Stimulated activated memory B cell treated with anti-CD40 and anti-IgM and Interleukin-4, amounts not matched to agents 10 μg/mL and 1 μg/mL and 100 μg/mL, for 72 hours (primary cell): Measurements from ENCODE around the gene PRKAR1A.
"Not testable (repeated sequence)": the region's sequence is repeated elsewhere in the genome, so short reads cannot be mapped to it uniquely, and the experiment has no call there.

ENCODE experiments used
- ATAC-seq: fragments of 150-1000 bp; cut with Tn5 transposase; 2 replicates; pipeline ENCODE4 v1.10.0; 2021
- H3K27ac Mint-ChIP-seq: one replicate; pipeline ENCODE4 v1.8.0; 2022; ENCODE audit warnings: mild to moderate bottlenecking, mixed read lengths
- H3K27me3 Mint-ChIP-seq: one replicate; pipeline ENCODE4 v1.8.0; 2022; ENCODE audit warnings: mixed read lengths
- H3K36me3 Mint-ChIP-seq: one replicate; pipeline ENCODE4 v1.8.0; 2022; ENCODE audit warnings: mixed read lengths
- H3K4me1 Mint-ChIP-seq: one replicate; pipeline ENCODE4 v1.8.0; 2022; ENCODE audit warnings: mixed read lengths
- H3K4me3 Mint-ChIP-seq: one replicate; pipeline ENCODE4 v1.8.0; 2022; ENCODE audit warnings: mild to moderate bottlenecking, moderate library complexity, mixed read lengths
- H3K9me3 Mint-ChIP-seq: one replicate; pipeline ENCODE4 v1.8.0; 2022; ENCODE audit warnings: mixed read lengths

PRKAR1A gene

DNA sequence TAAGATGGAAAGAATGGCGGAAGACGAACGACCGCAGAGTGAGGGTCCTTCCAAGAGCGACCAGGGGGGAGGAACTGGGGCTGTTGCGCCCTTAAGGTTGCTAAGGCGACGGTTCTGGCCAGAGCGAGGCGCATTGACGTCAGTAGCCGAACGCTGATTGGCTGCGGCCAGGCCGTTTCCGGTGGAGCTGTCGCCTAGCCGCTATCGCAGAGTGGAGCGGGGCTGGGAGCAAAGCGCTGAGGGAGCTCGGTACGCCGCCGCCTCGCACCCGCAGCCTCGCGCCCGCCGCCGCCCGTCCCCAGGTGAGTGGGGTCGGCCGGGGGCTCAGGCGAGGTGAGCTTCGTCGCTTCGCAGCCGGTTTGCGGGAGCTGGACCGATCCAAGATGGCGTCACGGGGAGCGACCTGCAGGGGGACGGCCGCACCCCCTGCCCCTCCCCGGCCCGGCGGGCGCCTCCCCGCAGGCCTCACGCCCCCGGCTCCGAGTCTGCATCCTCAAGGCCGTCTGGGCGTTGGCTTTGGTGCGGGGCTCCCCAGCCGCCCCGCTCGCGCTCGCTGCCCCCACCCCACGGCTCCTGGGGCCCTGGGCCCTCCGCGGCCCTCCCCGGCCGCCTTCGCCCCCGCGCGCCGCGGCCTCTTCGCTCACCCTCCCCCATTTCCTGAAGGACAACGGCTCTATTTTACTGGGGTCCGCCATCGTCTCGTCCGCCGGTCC lies at the start of gene PRKAR1A:
PRKAR1A (plus strand) TSS at position 184 of the 713 bp plus-strand sequence. CDS start 2,970 bp downstream, outside the sequence.
- Mint-ChIP-seq H3K9me3 (no peaks in the 10 kb centered on the region), H3K4me3 (peak within 1 kb of the TSS; percentile 93), H3K27me3 (no peaks in the 10 kb centered on the region), H3K27ac (peak within 1 kb of the TSS; percentile 87), H3K36me3 (peaks cover 26% of the 10 kb centered on the region), H3K4me1 (peaks cover 43% of the 10 kb centered on the region)
- ATAC-seq = peak; percentile 94

- H3K4me3 Mint-ChIP-seq = no peak overlapping the region
- no peaks in the 10 kb centered on the region for H3K9me3 Mint-ChIP-seq
- H3K27ac Mint-ChIP-seq = no peak overlapping the region
- H3K4me1 Mint-ChIP-seq = peaks cover 15% of the 10 kb centered on the region
- no peaks in the 10 kb centered on the region for H3K27me3 Mint-ChIP-seq
- H3K36me3 Mint-ChIP-seq = no peaks in the 10 kb centered on the region
- no peak for ATAC-seq
These were observed 48.8 kb upstream of the PRKAR1A start for GRCh38 chr17:68463211-68464019.

GRCh38 chr17:68468334-68468733 lies 43.9 kb upstream of the PRKAR1A start:
- H3K36me3 Mint-ChIP-seq = no peaks in the 10 kb centered on the region
- H3K9me3 Mint-ChIP-seq = no peaks in the 10 kb centered on the region
- peaks cover 8% of the 10 kb centered on the region for H3K27me3 Mint-ChIP-seq
- no peak overlapping the region for H3K27ac Mint-ChIP-seq
- H3K4me3 Mint-ChIP-seq = no peak overlapping the region
- ATAC-seq = no peak
- peaks cover 7% of the 10 kb centered on the region for H3K4me1 Mint-ChIP-seq

DNA sequence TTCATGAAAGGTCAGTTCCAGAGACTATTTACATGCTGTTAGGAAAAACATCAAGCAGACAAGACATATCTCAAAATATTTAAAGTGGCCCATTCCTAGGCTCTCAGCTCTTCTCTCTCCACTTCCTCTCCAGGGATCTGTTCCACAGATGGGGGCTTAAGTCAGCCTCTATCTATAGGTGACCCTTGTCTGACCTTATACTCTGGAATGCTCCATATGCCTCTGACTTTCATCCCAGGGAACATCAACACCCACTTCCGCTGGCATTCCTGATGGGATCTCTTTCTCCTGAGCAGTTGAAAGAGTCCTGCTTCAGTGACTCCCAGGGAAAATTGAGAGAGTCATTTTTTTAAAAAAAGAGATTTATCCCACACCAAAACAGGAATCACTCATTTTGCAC lies 43.4 kb upstream of the PRKAR1A start:
- Mint-ChIP-seq H3K27me3 (peaks cover 8% of the 10 kb centered on the region), H3K36me3 (no peaks in the 10 kb centered on the region), H3K4me3 (no peak overlapping the region), H3K4me1 (peaks cover 7% of the 10 kb centered on the region), H3K27ac (no peak overlapping the region), H3K9me3 (no peaks in the 10 kb centered on the region)
- ATAC-seq = no peak

DNA sequence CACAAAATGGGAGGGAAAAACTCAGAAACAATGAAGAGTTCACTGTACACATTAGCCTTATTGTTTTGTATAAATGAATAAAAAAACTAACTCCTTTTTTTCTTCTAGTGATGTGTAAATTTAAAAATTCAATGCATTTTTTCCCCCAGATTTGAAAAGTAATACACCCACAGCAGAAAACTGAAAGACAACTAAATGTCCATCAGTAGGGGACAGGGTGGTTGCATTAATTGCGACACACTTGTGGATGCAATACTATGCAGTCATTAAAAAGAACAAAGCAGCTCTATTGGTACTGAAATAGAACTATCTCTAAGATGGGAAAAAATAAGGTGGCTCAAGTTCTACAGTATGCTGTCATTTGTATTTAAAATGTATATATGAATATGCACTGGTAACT lies 41.3 kb upstream of the PRKAR1A start:
- peaks cover 8% of the 10 kb centered on the region for H3K27me3 Mint-ChIP-seq

DNA sequence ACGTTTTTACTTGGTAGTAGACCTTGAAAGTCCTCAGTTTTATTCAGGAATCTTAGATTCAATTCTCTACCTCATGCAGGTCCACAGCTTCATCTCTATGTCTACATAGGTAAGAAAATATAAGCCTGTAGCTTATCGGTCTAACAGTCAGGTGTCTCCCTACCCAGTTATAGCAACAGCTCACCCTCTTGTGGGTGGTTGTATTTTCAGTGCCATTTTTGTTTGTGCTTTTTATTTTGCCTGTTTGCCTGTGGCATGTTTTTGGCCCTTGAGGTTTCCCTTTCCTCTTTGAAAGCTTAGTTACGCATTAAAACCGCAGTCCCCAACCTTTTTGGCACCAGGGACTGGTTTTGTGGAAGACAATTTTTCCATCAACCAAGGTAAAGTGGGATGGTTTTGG lies 31.3 kb upstream of the PRKAR1A start:
- H3K9me3 Mint-ChIP-seq = peaks cover 2% of the 10 kb centered on the region
- no peak for ATAC-seq
- H3K27ac Mint-ChIP-seq = no peak overlapping the region
- H3K36me3 Mint-ChIP-seq = peaks cover 6% of the 10 kb centered on the region
- H3K4me1 Mint-ChIP-seq = no peaks in the 10 kb centered on the region
- peaks cover 14% of the 10 kb centered on the region for H3K27me3 Mint-ChIP-seq
- no peak overlapping the region for H3K4me3 Mint-ChIP-seq

More for the DNA sequence above, 41.3 kb upstream of the PRKAR1A start:
- Mint-ChIP-seq H3K4me3 (no peak overlapping the region), H3K4me1 (peaks cover 4% of the 10 kb centered on the region), H3K9me3 (no peaks in the 10 kb centered on the region), H3K36me3 (no peaks in the 10 kb centered on the region), H3K27ac (no peak overlapping the region)
- no peak for ATAC-seq

- peaks cover 12% of the 10 kb centered on the region for H3K4me1 Mint-ChIP-seq
These were observed 29.6 kb upstream of the PRKAR1A start for GRCh38 chr17:68482576-68483041.

GRCh38 chr17:68484458-68484857 lies 27.8 kb upstream of the PRKAR1A start:
- Mint-ChIP-seq H3K9me3 (no peaks in the 10 kb centered on the region), H3K36me3 (peaks cover 3% of the 10 kb centered on the region), H3K27ac (no peak overlapping the region), H3K4me1 (peaks cover 20% of the 10 kb centered on the region), H3K27me3 (peaks cover 8% of the 10 kb centered on the region), H3K4me3 (no peak overlapping the region)
- no peak for ATAC-seq

More at GRCh38 chr17:68482576-68483041, 29.6 kb upstream of the PRKAR1A start:
- Mint-ChIP-seq H3K27me3 (peaks cover 8% of the 10 kb centered on the region), H3K9me3 (peaks cover 2% of the 10 kb centered on the region), H3K4me3 (no peak overlapping the region), H3K27ac (no peak overlapping the region), H3K36me3 (peaks cover 6% of the 10 kb centered on the region)
- ATAC-seq = no peak

DNA sequence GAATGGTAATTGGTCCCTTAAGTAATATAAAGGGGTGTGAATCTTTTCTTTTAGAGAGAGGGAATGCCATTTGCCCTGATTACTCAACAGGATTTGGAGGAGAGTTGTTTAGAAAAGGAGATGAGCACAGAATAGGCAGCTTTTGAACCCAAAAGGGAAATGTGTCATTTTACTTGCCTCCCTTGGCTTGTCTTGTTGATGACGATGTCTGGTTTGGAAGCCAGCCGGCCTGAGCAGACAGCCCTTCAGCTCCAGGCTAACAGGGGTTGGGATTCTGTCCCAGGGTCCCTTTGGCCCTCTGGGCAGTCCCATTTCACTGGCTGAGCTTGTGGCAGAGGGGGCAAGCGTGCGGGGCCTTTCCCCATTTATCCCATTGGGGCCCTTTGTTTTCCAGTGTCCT lies 22.3 kb upstream of the PRKAR1A start:
- Mint-ChIP-seq H3K4me1 (peaks cover 43% of the 10 kb centered on the region), H3K27ac (peak overlapping the region; percentile 29), H3K4me3 (no peak overlapping the region), H3K9me3 (peaks cover 3% of the 10 kb centered on the region), H3K27me3 (peaks cover 8% of the 10 kb centered on the region), H3K36me3 (no peaks in the 10 kb centered on the region)
- no peak for ATAC-seq

- Mint-ChIP-seq H3K27ac (peak overlapping the region; percentile 29), H3K4me1 (peaks cover 36% of the 10 kb centered on the region), H3K9me3 (peaks cover 3% of the 10 kb centered on the region), H3K27me3 (peaks cover 2% of the 10 kb centered on the region), H3K36me3 (no peaks in the 10 kb centered on the region), H3K4me3 (no peak overlapping the region)
- peak; percentile 86 for ATAC-seq
These were observed 20.6 kb upstream of the PRKAR1A start for GRCh38 chr17:68491381-68492231.

GRCh38 chr17:68492394-68493054 lies 19.7 kb upstream of the PRKAR1A start:
- not testable (repeated sequence) for ATAC-seq, H3K9me3 Mint-ChIP-seq, H3K36me3 Mint-ChIP-seq, H3K4me3 Mint-ChIP-seq, H3K27me3 Mint-ChIP-seq
- peak overlapping the region; percentile 29 for H3K27ac Mint-ChIP-seq
- peaks cover 34% of the 10 kb centered on the region for H3K4me1 Mint-ChIP-seq

DNA sequence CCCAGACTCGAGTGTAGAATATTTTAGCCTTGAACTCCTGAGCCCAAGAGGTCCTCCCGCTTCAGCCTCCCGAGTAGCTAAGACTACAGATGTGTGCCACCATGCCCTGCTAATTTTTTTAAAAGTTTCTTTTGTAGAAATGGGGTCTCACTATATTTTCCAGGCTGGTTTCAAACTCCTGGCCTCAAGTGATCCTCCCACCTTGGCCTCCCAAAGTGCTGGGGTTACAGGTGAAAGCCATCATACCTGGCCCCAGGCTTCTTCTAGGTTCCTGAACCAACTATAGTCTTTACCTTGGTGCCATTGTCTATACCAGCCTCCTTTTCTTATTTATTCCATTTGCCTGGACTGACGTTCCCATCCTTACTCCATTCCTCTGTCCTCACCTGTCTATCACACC lies 17.1 kb upstream of the PRKAR1A start:
- Mint-ChIP-seq H3K27me3 (no peaks in the 10 kb centered on the region), H3K9me3 (peaks cover 3% of the 10 kb centered on the region), H3K36me3 (no peaks in the 10 kb centered on the region), H3K4me1 (peaks cover 43% of the 10 kb centered on the region), H3K4me3 (no peak overlapping the region), H3K27ac (peak overlapping the region; percentile 2)
- no peak for ATAC-seq

GRCh38 chr17:68497885-68498319 lies 14.3 kb upstream of the PRKAR1A start:
- no peaks in the 10 kb centered on the region for H3K9me3 Mint-ChIP-seq
- H3K4me1 Mint-ChIP-seq = peaks cover 21% of the 10 kb centered on the region
- H3K36me3 Mint-ChIP-seq = no peaks in the 10 kb centered on the region
- ATAC-seq = peak; percentile 93
- no peaks in the 10 kb centered on the region for H3K27me3 Mint-ChIP-seq
- peak overlapping the region; percentile 92 for H3K27ac Mint-ChIP-seq
- peak overlapping the region; percentile 47 for H3K4me3 Mint-ChIP-seq

GRCh38 chr17:68498479-68499326 lies 13.5 kb upstream of the PRKAR1A start:
- Mint-ChIP-seq H3K4me3 (peak overlapping the region; percentile 47), H3K9me3 (no peaks in the 10 kb centered on the region), H3K4me1 (peaks cover 21% of the 10 kb centered on the region), H3K36me3 (no peaks in the 10 kb centered on the region), H3K27me3 (no peaks in the 10 kb centered on the region), H3K27ac (peak overlapping the region; percentile 92)
- peak; percentile 40 for ATAC-seq
